Suppressor macrophage treated with lipopolysaccharide for 1 hour (primary cell): ENCODE measurements around the gene RPL19.

Experiments
- DNase-seq, 3 donors: peaks; one replicate each; pipeline ENCODE4 v3.0.0-alpha.2; 2020 to 2022

Gene RPL19

GRCh38 chr17:39199820-39200069, 338 bp upstream of the RPL19 start:
- peak; percentile 94 to 97 (median 97) for DNase-seq

GRCh38 chr17:39200957-39201510, 951 bp downstream of the RPL19 start:
- DNase-seq, result peak in 1 of 3 donors; percentile 25

- DNase-seq, result no peak
These were observed 4.2 kb downstream of the RPL19 start for GRCh38 chr17:39204245-39204644.

- DNase-seq, result no peak
These were observed 5.0 kb downstream of the RPL19 start for GRCh38 chr17:39205112-39205526.

GRCh38 chr17:39208136-39208535, 8.1 kb downstream of the RPL19 start:
- peak in 2 of 3 donors; percentile 43 to 64 for DNase-seq

- peak in 1 of 3 donors; percentile 56 for DNase-seq
These were observed 8.8 kb downstream of the RPL19 start for GRCh38 chr17:39208893-39209292.

- peak; percentile 85 to 94 (median 90) for DNase-seq
These were observed 9.4 kb downstream of the RPL19 start for GRCh38 chr17:39209317-39210092.

- DNase-seq, result no peak
These were observed 10.0 kb downstream of the RPL19 start for GRCh38 chr17:39210093-39210434.

- peak in 2 of 3 donors; percentile 37 to 62 for DNase-seq
These were observed 12.2 kb downstream of the RPL19 start for GRCh38 chr17:39212195-39212810.

- DNase-seq, result no peak
These were observed 12.9 kb downstream of the RPL19 start for GRCh38 chr17:39212841-39213480.

GRCh38 chr17:39213852-39214251, 13.8 kb downstream of the RPL19 start:
- DNase-seq, result no peak

GRCh38 chr17:39217734-39218369, 17.8 kb downstream of the RPL19 start:
- no peak for DNase-seq

GRCh38 chr17:39218906-39219305, 18.8 kb downstream of the RPL19 start:
- no peak for DNase-seq

GRCh38 chr17:39219647-39220154, 19.6 kb downstream of the RPL19 start:
- DNase-seq, result no peak

GRCh38 chr17:39221572-39221971, 21.5 kb downstream of the RPL19 start:
- DNase-seq, result no peak

GRCh38 chr17:39222151-39222550, 22.1 kb downstream of the RPL19 start:
- no peak for DNase-seq

- peak in 2 of 3 donors; percentile 39 to 43 for DNase-seq
These were observed 23.1 kb downstream of the RPL19 start for GRCh38 chr17:39222866-39223834.

- DNase-seq, result no peak
These were observed 24.1 kb downstream of the RPL19 start for GRCh38 chr17:39223907-39224777.

GRCh38 chr17:39224778-39225307, 24.8 kb downstream of the RPL19 start:
- peak in 1 of 3 donors; percentile 43 for DNase-seq

GRCh38 chr17:39225308-39225958, 25.4 kb downstream of the RPL19 start, which contains the start of gene STAC2:
Gene STAC2 (minus strand): TSS chr17:39225945. CDS start chr17:39225502, 443 bp downstream.
- DNase-seq, result peak in 1 of 3 donors; percentile 14
